T-helper 1 cell treated with Interleukin-12 subunit alpha and Interleukin-12 subunit beta and Interleukin-4 antibody, amounts not matched to agents 30 μg/mL and 1 μg/mL, for 36 hours (primary cell): ENCODE data around the gene PEX7.
"Not testable (repeated sequence)": the region's sequence is repeated elsewhere in the genome, so short reads cannot be mapped to it uniquely, and the experiment has no call there.

Experiments used
- H3K27ac Mint-ChIP-seq: one replicate; pipeline ENCODE4 v1.8.0; 2021; ENCODE audit warnings: mild to moderate bottlenecking, mixed read lengths
- H3K27me3 Mint-ChIP-seq: one replicate; pipeline ENCODE4 v1.8.0; 2021; ENCODE audit warnings: low read depth, mixed read lengths
- H3K36me3 Mint-ChIP-seq: one replicate; pipeline ENCODE4 v1.8.0; 2021; ENCODE audit warnings: low read depth, mixed read lengths
- H3K4me1 Mint-ChIP-seq: one replicate; pipeline ENCODE4 v1.8.0; 2021; ENCODE audit warnings: low read depth, mixed read lengths
- H3K4me3 Mint-ChIP-seq: one replicate; pipeline ENCODE4 v1.8.0; 2021; ENCODE audit warnings: mild to moderate bottlenecking, moderate library complexity, mixed read lengths
- H3K9me3 Mint-ChIP-seq: one replicate; pipeline ENCODE4 v1.8.0; 2021; ENCODE audit warnings: mixed read lengths

Gene PEX7

DNA sequence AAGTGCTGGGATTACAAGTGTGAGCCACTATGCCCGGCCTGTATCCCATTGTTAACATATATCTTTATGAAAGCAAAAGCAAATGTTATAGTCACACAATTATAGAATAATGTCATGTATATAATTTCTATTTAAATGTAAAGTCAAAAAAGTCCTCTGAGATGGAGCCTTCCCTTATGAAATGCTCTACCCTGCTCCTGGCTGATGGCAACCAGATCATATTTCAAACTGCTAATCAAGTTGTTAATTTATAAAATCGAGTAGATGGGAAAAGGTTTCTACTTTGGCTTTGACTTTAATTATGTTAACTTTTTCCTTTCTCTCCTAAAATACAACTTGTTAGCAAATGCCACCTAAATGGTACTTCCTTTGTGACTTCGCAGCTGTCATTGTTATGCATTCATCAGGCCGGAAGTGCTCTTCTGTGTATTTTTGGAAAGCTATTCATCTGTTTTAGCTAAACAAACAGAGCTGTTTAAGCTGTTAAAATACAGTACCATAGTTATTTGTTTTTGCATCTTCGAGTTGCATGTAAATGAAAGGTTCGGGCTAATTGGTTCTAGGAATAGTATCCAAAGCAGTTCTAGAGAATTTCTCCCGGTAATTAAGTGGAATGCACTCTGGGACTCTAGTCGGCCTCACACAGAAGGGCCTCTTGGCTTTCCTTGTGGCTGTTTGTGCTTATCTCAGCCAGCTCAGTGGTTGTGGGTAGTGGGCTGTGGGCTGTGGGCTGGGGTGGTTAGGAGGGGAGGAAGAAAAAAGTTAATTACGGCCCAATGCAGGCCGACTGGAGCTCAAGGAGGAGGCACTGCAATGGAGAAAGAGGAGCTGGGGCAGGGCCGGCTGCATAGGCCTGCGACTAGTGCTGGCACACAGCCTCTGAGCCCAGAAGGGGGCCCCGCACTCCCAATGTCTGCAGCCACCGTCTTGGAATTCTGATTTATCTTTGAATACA lies 134.5 kb downstream of the PEX7 start:
- Mint-ChIP-seq H3K36me3 (no peaks in the 10 kb centered on the region), H3K27me3 (peaks cover 30% of the 10 kb centered on the region), H3K4me3 (no peak overlapping the region), H3K9me3 (no peaks in the 10 kb centered on the region), H3K4me1 (peaks cover 6% of the 10 kb centered on the region), H3K27ac (no peak overlapping the region)

DNA sequence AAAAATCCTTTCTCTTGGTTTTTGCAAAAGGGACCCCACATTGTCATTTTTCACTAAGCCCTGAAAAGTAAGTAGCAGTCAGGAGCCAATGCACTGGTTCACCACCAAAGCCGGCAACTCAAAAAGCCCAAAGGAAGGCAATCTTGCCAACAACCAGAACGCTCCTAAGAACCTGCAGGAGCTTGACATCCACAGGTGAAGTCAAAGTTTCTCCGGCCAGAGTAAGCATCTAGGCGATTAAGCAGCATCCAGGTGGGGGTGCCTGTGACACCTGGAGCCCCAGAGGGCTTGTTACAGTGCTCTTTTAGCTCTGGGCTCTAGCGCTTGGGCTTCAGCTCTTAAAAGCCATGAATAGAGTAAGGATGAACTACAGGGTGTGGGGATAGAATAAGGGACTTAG lies 135.8 kb downstream of the PEX7 start:
- Mint-ChIP-seq H3K27ac (no peak overlapping the region), H3K36me3 (no peaks in the 10 kb centered on the region), H3K4me1 (peaks cover 6% of the 10 kb centered on the region), H3K27me3 (peaks cover 28% of the 10 kb centered on the region), H3K9me3 (no peaks in the 10 kb centered on the region), H3K4me3 (no peak overlapping the region)

DNA sequence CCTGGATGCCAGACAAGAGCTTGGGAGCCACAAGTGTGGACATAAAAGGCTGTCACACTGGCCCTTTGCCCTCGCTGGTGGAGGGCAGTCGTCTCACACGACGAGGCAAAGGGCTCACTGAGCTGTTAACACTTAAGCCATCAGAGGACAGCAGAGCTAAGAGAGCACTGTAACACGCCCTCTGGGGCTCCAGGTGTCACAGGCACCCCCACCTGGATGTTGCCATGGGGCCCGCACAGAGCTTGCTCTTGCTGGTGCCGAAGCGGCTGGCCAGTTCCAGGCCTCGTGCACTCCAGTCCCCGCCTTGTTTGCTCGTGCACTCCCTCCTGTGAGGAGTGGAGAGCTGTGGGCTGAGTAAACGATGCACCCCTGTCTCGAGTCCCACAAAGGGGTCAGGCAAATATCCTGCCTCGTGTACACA lies 137.1 kb downstream of the PEX7 start:
- no peaks in the 10 kb centered on the region for H3K36me3 Mint-ChIP-seq
- H3K4me3 Mint-ChIP-seq = no peak overlapping the region
- H3K27me3 Mint-ChIP-seq = peaks cover 32% of the 10 kb centered on the region
- peaks cover 6% of the 10 kb centered on the region for H3K4me1 Mint-ChIP-seq
- H3K9me3 Mint-ChIP-seq = no peaks in the 10 kb centered on the region
- H3K27ac Mint-ChIP-seq = no peak overlapping the region

DNA sequence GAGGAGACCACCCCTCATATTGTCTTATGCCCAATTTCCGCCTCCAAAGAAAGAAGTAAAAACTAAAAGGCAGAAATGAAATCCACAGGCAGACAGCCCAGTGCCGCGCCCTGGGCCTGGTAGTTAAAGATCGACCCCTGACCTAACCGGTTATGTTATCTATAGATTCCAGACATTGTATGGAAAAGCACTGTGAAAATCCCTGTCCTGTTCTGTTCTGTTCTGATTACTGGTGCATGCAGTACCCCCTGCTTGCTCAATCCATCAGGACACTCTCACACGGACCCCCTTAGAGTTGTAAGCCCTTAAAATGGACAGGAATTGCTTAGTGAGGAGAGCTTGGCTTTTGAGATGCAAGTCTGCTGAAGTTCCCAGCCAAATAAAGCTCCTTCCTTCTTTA lies 137.5 kb downstream of the PEX7 start:
- H3K27ac Mint-ChIP-seq, H3K4me3 Mint-ChIP-seq, H3K4me1 Mint-ChIP-seq, H3K36me3 Mint-ChIP-seq, H3K9me3 Mint-ChIP-seq: not testable (repeated sequence)
- H3K27me3 Mint-ChIP-seq = peaks cover 30% of the 10 kb centered on the region

DNA sequence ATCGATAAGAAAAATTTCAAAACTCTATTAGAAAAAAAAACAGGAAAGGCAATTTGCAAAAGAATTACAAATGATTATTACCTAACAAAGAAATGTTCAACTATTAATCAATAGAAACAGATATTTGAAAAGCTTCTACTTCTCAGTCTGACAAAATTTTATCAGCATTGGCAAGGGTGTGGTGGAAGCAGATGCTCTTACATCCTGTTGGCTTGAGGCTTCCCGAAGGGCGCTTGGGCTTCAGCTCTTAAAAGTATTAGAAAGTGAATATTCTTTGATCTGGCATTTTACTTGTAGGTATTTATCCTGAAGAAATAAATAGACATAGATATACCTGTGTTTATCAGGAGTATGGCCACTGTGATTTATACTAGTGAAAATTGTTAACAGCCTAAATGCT lies 138.4 kb downstream of the PEX7 start:
- H3K27me3 Mint-ChIP-seq = peaks cover 30% of the 10 kb centered on the region

DNA sequence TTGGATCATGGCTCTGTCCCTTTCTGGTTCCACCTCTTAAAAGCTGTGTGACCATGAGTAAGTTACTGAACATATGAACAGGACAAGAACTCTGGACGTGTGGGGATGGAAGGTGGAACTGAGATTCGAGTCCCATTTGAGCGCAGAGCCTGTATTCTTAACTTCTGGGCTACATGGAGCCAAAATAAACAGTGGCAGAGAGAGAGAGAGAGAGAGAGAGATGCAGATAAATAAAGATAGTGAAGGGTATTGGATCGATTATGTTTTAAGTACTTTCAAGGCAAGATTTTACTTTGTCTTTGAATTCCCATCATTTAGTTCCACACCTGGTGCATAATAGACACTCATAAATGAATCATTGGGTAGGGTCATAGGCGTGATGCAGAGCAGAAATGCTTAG lies 139.5 kb downstream of the PEX7 start:
- no peaks in the 10 kb centered on the region for H3K36me3 Mint-ChIP-seq
- no peak overlapping the region for H3K4me3 Mint-ChIP-seq
- no peak overlapping the region for H3K27ac Mint-ChIP-seq
- H3K4me1 Mint-ChIP-seq = peaks cover 4% of the 10 kb centered on the region
- peaks cover 33% of the 10 kb centered on the region for H3K27me3 Mint-ChIP-seq
- H3K9me3 Mint-ChIP-seq = no peaks in the 10 kb centered on the region

More for the DNA sequence above, 138.4 kb downstream of the PEX7 start:
- Mint-ChIP-seq H3K27ac (no peak overlapping the region), H3K4me1 (peaks cover 6% of the 10 kb centered on the region), H3K4me3 (no peak overlapping the region), H3K36me3 (no peaks in the 10 kb centered on the region), H3K9me3 (no peaks in the 10 kb centered on the region)

DNA sequence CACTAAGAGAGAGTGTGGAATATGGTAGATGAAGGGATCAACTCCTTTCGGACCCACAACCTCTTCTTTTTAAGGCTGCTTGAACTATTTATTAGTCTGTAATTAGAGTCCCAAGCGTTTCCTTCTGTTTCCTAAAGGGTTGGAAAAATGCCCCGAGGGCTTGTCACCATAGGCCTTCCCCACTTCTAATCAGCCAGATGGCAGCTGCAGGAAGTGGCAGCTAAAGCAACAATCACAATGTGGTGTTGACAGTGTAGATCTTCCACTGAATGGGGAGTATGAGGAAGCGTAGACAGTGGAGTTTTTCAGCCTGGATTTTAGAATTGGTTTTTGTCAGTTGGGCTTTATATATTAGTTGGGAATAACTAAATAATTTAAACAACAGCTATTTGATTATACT lies 140.3 kb downstream of the PEX7 start:
- no peaks in the 10 kb centered on the region for H3K9me3 Mint-ChIP-seq
- H3K4me1 Mint-ChIP-seq = peaks cover 1% of the 10 kb centered on the region
- H3K27me3 Mint-ChIP-seq = peaks cover 38% of the 10 kb centered on the region
- H3K36me3 Mint-ChIP-seq = no peaks in the 10 kb centered on the region
- no peak overlapping the region for H3K4me3 Mint-ChIP-seq
- H3K27ac Mint-ChIP-seq = no peak overlapping the region

DNA sequence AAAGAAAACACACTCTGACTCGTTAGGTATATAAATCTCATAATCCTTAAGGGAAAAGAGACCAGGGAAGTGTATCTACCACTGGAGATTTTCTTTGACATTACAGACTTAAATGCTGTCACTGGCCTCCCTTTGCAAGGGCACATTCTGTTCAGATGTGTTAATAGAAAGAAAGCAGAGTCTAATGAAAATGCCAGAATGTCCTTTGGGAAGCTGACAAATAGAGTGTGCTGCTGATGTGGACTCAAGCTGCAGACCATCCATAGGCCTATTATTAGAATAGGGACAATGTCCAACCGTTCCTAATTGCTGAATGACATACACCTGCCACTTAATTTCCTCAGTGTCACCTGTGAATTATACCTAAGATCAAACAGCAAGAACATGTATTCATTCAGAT lies 140.9 kb downstream of the PEX7 start:
- Mint-ChIP-seq H3K4me1 (peaks cover 5% of the 10 kb centered on the region), H3K4me3 (no peak overlapping the region), H3K9me3 (no peaks in the 10 kb centered on the region), H3K27ac (no peak overlapping the region), H3K36me3 (no peaks in the 10 kb centered on the region), H3K27me3 (peaks cover 44% of the 10 kb centered on the region)
